LNCAP (cell line): ENCODE measurements around the gene NKX6-2.

Experiments
- CTCF ChIP-seq: fragments of 450-650 bp; IDR thresholded peaks from 2 replicates; pipeline ENCODE4 v1.5.1; 2017; ENCODE audit warnings: mild to moderate bottlenecking

NKX6-2 gene

GRCh38 chr10:132743925-132744490 lies 41.9 kb downstream of the NKX6-2 start:
- no peak for TF ChIP-seq CTCF

- no peak for TF ChIP-seq CTCF
Measured at GRCh38 chr10:132742837-132743194, 43.1 kb downstream of the NKX6-2 start.

- no peak for TF ChIP-seq CTCF
Measured at GRCh38 chr10:132742167-132742836, 43.6 kb downstream of the NKX6-2 start.

DNA sequence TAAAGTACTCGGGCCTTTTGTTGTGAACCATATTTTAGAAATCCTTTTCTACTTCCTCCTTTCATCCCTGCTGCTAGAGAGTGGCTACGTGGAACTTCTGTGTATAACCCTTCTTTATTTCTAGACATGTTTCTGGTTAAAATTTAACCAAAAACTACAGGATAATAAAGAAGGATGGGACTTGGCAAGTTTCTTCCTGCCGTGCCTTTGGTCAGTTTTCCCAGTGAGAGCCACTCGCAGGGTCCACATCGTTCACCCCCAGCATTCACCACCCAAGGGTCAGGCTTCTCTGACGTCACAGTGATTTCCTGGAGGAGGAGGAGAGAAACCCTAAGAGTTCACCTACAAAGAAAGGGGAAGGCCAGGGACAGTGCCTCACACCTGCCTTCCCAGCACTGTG lies 45.4 kb downstream of the NKX6-2 start:
- TF ChIP-seq CTCF, result no peak

DNA sequence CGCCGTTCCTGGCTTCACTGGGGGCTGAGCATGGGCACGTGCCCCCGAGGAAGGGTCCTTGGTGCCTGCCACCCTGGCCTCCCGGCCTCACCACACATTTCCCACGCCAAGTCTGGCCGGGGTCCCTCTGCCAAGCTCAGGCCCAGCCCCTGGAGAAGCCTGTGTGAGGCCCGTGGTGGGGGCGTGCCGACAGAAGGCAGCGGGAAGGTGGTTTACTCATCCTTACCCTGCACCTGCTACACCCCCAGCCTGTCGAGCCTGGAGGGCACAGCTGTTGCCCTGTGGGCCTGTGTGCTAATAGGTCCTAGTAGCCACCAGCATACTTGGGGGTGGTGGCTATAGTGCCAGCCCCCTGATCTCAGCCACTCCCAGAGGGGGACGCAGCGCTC lies 46.7 kb downstream of the NKX6-2 start:
- no peak for TF ChIP-seq CTCF

GRCh38 chr10:132738454-132739224 lies 47.3 kb downstream of the NKX6-2 start:
- TF ChIP-seq CTCF, result no peak

DNA sequence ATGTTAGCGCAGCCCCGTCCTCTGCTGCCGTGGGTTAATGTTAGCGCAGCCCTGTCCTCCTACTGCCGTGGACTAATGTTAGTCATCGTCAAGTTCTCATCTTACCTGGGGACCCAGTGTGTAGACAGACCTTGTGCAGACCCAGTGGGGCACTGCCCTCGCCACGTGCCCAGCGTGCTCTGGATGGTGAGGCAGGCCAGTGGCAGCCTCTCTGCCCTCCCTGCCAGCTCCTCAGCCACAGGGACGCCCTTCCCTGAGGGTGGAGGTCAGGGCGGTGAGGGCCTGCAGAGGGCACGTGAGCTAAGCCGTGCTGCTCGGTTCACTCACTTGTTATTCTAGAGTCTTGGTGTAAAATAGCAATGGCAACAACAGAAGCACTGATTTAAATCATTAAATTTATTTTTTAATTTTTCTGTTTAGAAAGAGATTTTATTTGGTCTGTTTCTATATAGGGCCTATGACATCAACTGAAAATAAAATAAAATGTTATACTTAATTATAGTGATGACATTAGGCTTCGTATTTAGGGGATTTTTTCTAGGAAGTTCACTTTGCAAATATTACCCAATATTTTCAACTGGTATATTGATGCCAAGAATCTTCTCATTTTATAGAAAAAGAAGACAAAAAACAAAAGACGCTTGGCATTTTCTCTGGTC lies 48.4 kb downstream of the NKX6-2 start:
- TF ChIP-seq CTCF, result no peak
